ENCODE measurements around the gene STARD10.

STARD10 gene

DNA sequence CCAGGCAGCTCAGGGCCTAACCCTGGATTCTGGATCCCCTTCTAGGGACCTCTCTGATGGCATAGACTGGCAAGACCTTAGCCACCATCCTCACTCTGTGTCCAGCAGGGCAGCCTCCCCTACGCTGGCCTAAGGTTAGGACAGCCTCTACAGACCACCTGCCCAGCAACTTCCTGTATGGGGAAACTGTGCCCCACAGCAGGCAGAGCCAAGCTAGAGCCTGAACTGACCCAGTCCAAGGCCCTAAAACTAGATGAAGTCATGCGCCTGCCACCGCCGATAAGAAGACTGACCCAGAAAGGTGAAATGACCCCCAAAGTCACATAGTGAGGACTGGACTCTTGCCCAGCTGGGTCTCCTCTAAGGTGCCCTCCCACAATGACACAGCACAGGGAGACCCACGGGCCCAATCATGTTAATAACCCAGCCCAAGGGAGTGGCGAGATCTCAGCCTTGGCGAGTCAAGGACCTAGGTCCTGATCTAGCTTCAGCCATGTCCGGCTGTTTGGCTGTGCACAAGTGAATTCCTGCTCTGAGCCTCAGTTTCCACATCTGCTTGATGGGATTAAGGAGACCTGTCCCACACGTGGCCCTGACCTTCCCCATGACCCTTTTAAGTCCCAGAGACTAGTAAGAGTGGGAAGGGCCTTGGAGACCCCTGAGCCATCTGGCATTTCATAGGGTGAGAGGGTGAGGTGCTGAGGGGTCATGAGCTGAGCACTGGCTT, 17.6 kb downstream of the STARD10 start:
- peaks cover 23% of the 10 kb centered on the region for H3K4me1 ChIP-seq (ENCODE audit: control insufficient read depth, insufficient read depth, low read length)
- H3K36me3 ChIP-seq (ENCODE audit: control insufficient read depth, insufficient read depth, low read length, severe bottlenecking): no peaks in the 10 kb centered on the region
- H3K27me3 ChIP-seq (replicated peaks; ENCODE audit: control insufficient read depth, insufficient read depth, low read length): peaks cover 7% of the 10 kb centered on the region
- H3K4me3 ChIP-seq (ENCODE audit: low read length): no peak overlapping the region
- H3K9ac ChIP-seq (ENCODE audit: low read length): no peak overlapping the region
- H3K9me3 ChIP-seq (ENCODE audit: control insufficient read depth, low read length): no peaks in the 10 kb centered on the region
- DNase-seq (ENCODE audit: low read depth): no peak

DNA sequence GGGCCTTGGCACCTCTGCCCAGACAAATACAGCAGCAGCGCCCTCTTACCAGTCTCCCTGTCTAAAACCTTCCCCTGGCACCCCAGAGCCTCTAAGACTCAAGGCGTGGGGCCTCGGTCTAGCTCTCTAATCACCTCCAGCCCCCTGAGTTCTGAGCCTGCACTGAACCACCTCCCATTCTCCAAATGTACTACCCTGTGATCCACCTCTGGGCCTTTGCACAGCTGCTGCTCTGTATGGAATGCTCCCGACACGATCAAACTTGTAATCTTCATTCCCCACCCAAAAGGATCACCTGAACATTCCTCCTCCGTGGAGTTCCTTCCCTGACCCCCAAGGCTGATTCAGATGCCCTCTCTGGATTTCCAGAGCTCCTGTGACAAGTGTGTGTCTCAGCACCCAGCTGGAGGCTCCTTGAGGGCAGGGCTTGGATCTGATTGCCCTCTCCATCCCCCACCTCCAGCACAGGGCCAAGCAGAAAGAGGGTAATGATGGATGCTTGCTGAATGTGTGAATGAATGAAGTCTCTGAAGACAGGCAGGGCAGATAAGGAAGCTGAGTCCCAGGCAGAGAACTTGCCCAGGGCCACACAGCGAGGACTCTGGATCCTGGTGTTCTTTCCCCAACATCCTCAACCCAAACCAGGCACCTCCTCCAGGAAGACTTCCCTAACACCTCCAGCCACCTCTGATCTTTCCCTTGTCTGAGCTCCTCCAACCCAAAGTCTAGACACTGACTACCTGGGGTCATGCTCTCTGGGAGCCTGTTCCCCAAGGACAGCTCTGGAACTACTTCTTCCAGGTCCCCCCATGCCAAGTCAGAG, 18.3 kb downstream of the STARD10 start:
- peaks cover 27% of the 10 kb centered on the region for H3K4me1 ChIP-seq (ENCODE audit: control insufficient read depth, insufficient read depth, low read length)
- H3K9ac ChIP-seq (ENCODE audit: low read length): no peak overlapping the region
- DNase-seq (ENCODE audit: low read depth): no peak
- no peak overlapping the region for H3K4me3 ChIP-seq (ENCODE audit: low read length)
- H3K9me3 ChIP-seq (ENCODE audit: control insufficient read depth, low read length): no peaks in the 10 kb centered on the region
- H3K27me3 ChIP-seq (replicated peaks; ENCODE audit: control insufficient read depth, insufficient read depth, low read length): peaks cover 1% of the 10 kb centered on the region
- no peaks in the 10 kb centered on the region for H3K36me3 ChIP-seq (ENCODE audit: control insufficient read depth, insufficient read depth, low read length, severe bottlenecking)

DNA sequence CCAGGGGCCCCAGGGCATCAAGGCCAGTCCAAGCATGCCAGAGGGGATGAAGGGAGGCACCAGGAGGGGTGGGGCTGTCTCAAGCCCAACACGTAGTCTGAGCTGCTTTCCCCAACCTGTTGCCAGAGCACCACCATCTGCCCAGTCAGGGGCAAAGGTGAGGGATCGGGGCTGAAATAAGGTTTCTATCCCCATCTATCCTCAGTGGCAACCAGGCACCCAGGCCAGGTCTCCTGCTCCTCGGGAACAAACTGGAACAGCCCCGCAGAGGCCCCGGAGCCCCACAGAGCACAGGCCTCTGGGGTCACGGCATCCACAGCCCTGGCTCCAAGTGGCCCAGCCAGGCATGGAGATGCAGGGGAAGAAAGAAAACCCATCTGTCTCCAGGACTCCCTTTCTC, 19.3 kb downstream of the STARD10 start:
- H3K4me3 ChIP-seq (ENCODE audit: low read length): no peak overlapping the region
- no peak for DNase-seq (ENCODE audit: low read depth)
- no peaks in the 10 kb centered on the region for H3K9me3 ChIP-seq (ENCODE audit: control insufficient read depth, low read length)
- H3K4me1 ChIP-seq (ENCODE audit: control insufficient read depth, insufficient read depth, low read length): peaks cover 27% of the 10 kb centered on the region
- H3K27me3 ChIP-seq (replicated peaks; ENCODE audit: control insufficient read depth, insufficient read depth, low read length): no peaks in the 10 kb centered on the region
- no peak overlapping the region for H3K9ac ChIP-seq (ENCODE audit: low read length)
- no peaks in the 10 kb centered on the region for H3K36me3 ChIP-seq (ENCODE audit: control insufficient read depth, insufficient read depth, low read length, severe bottlenecking)

DNA sequence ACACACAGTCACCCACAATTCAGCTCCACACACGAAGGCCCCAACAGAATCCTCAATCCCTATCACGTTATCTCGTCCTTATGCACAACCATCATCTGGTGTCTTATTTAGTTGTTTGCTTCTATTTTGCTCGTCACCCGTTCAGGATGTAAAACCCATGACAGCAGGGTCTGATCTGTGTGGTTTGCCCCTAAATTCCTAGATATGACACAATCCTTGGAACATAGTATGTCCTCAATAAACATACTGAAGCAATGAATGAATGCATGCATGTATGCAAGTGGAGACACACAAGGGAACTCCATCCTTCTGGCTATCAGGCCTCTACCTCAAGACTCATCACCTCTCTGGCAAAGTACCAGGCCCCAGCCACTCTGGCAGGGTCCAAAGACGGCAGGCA, 20.2 kb downstream of the STARD10 start:
- Histone ChIP-seq H3K27me3 (replicated peaks; ENCODE audit: control insufficient read depth, insufficient read depth, low read length) (no peaks in the 10 kb centered on the region), H3K9me3 (ENCODE audit: control insufficient read depth, low read length) (no peaks in the 10 kb centered on the region), H3K4me3 (ENCODE audit: low read length) (no peak overlapping the region), H3K4me1 (ENCODE audit: control insufficient read depth, insufficient read depth, low read length) (peaks cover 27% of the 10 kb centered on the region), H3K36me3 (ENCODE audit: control insufficient read depth, insufficient read depth, low read length, severe bottlenecking) (no peaks in the 10 kb centered on the region), H3K9ac (ENCODE audit: low read length) (peak overlapping the region; percentile 14)
- DNase-seq (ENCODE audit: low read depth): no peak

DNA sequence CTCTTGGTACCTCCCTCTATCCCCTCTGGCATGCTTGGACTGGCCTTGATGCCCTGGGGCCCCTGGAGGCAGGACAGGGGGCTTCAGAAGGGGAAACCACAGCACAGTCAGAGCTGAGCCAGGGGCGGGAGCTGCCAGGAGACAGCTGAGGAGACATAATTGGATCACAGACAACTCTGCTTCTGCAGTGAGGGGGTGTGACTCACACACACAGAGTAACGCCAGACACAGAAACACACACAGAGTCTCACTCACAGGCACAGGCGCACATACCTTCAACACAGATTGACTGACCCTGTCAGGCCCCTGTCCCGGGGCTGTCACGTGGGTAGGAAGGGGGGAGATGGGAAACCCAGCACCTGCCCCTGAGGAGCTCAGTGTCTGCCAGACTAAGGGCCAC, 20.6 kb downstream of the STARD10 start:
- peak; percentile 87 for DNase-seq (ENCODE audit: low read depth)
- Histone ChIP-seq H3K9me3 (ENCODE audit: control insufficient read depth, low read length) (no peaks in the 10 kb centered on the region), H3K36me3 (ENCODE audit: control insufficient read depth, insufficient read depth, low read length, severe bottlenecking) (no peaks in the 10 kb centered on the region), H3K9ac (ENCODE audit: low read length) (peak overlapping the region; percentile 14), H3K4me3 (ENCODE audit: low read length) (no peak overlapping the region), H3K4me1 (ENCODE audit: control insufficient read depth, insufficient read depth, low read length) (peaks cover 27% of the 10 kb centered on the region), H3K27me3 (replicated peaks; ENCODE audit: control insufficient read depth, insufficient read depth, low read length) (no peaks in the 10 kb centered on the region)

DNA sequence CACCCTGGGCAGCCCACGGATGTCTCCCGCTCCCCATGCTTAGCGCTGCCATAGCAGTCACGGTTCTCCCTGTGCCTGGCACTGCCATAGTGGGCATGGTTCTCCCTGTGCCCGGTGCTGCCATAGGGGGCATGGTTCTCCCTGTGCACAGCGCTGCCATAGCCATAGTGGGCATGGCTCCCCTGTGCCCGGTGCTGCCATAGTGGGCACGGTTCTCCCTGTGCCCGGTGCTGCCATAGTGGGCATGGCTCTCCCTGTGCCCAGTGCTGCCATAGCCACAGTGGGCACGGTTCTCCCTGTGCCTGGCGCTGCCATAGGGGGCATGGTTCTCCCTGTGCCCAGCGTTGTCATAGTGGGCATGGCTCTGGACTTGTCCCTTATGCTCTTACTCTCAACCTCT, 21.8 kb downstream of the STARD10 start:
- H3K4me3 ChIP-seq (ENCODE audit: low read length): no peak overlapping the region
- H3K9me3 ChIP-seq (ENCODE audit: control insufficient read depth, low read length): no peaks in the 10 kb centered on the region
- no peak for DNase-seq (ENCODE audit: low read depth)
- H3K4me1 ChIP-seq (ENCODE audit: control insufficient read depth, insufficient read depth, low read length): peaks cover 27% of the 10 kb centered on the region
- no peaks in the 10 kb centered on the region for H3K36me3 ChIP-seq (ENCODE audit: control insufficient read depth, insufficient read depth, low read length, severe bottlenecking)
- H3K9ac ChIP-seq (ENCODE audit: low read length): no peak overlapping the region
- H3K27me3 ChIP-seq (replicated peaks; ENCODE audit: control insufficient read depth, insufficient read depth, low read length): peaks cover 3% of the 10 kb centered on the region

DNA sequence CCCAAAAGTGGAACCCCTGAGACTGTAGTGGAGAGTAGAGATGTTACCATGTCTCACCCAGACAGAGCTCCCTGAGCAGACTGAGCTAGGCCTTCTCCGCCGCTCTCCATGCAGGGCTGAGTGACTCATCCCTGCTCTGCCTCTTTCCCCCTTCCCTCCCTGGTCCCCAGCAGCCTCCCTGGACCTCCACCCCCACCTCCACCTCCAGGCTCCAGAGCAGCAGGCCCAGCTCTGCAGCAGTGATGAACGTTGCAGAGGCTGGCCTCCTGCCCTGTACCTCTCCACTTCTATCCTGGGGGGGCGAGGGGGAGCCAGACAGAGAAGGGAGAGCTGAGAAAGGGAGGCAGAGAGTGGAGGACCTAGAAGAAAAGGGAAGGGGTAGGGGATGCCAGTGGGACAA, 22.3 kb downstream of the STARD10 start:
- DNase-seq (ENCODE audit: low read depth): peak; percentile 74
- H3K27me3 ChIP-seq (replicated peaks; ENCODE audit: control insufficient read depth, insufficient read depth, low read length): peaks cover 4% of the 10 kb centered on the region
- H3K36me3 ChIP-seq (ENCODE audit: control insufficient read depth, insufficient read depth, low read length, severe bottlenecking): no peaks in the 10 kb centered on the region
- H3K9me3 ChIP-seq (ENCODE audit: control insufficient read depth, low read length): no peaks in the 10 kb centered on the region
- H3K4me1 ChIP-seq (ENCODE audit: control insufficient read depth, insufficient read depth, low read length): peaks cover 27% of the 10 kb centered on the region
- H3K4me3 ChIP-seq (ENCODE audit: low read length): no peak overlapping the region
- H3K9ac ChIP-seq (ENCODE audit: low read length): no peak overlapping the region

DNA sequence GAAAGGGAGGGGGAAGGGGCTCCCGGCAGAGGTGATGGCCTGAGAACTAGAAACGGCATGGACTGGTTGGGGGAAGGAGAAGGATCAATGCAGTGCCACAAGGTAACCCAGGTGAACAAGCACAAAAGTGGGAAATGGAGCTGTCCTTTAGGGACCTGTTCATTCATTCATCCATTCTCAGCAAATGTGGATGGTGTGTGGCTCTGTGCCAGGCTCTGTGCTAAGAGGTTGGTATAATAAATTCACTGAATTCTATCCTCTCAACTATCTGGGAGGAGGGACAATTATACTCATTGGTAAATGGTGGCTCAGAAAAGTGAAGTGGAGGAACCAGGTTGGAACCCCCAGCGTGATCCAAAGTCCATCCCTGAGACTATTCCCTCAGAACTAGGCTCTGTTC, 23.0 kb downstream of the STARD10 start:
- Histone ChIP-seq H3K9me3 (ENCODE audit: control insufficient read depth, low read length) (no peaks in the 10 kb centered on the region), H3K4me3 (ENCODE audit: low read length) (no peak overlapping the region), H3K4me1 (ENCODE audit: control insufficient read depth, insufficient read depth, low read length) (peaks cover 27% of the 10 kb centered on the region), H3K9ac (ENCODE audit: low read length) (no peak overlapping the region), H3K36me3 (ENCODE audit: control insufficient read depth, insufficient read depth, low read length, severe bottlenecking) (no peaks in the 10 kb centered on the region), H3K27me3 (replicated peaks; ENCODE audit: control insufficient read depth, insufficient read depth, low read length) (peaks cover 4% of the 10 kb centered on the region)
- DNase-seq (ENCODE audit: low read depth): no peak

DNA sequence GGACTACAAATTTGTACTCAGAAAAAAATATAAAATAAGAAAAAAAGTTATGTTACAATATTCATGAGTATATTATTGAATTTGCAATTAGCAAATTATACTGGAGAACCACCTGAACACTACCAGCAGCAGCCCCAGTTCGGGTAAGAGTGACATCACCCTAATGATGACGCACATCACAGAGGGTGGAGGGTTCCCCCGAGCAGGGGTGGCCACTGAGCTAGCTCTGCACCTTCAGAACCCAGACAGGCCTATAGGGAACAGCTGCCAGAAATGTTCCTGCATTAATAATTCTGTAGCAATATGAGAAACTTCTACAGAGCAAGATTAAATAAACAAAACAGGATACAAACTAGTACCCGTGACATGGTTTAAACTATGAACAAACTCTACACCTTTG, 24.2 kb downstream of the STARD10 start:
- H3K4me3 ChIP-seq (ENCODE audit: low read length): no peak overlapping the region
- no peak overlapping the region for H3K9ac ChIP-seq (ENCODE audit: low read length)
- H3K9me3 ChIP-seq (ENCODE audit: control insufficient read depth, low read length): no peaks in the 10 kb centered on the region
- peaks cover 4% of the 10 kb centered on the region for H3K27me3 ChIP-seq (replicated peaks; ENCODE audit: control insufficient read depth, insufficient read depth, low read length)
- DNase-seq (ENCODE audit: low read depth): no peak
- H3K36me3 ChIP-seq (ENCODE audit: control insufficient read depth, insufficient read depth, low read length, severe bottlenecking): no peaks in the 10 kb centered on the region
- peaks cover 27% of the 10 kb centered on the region for H3K4me1 ChIP-seq (ENCODE audit: control insufficient read depth, insufficient read depth, low read length)

DNA sequence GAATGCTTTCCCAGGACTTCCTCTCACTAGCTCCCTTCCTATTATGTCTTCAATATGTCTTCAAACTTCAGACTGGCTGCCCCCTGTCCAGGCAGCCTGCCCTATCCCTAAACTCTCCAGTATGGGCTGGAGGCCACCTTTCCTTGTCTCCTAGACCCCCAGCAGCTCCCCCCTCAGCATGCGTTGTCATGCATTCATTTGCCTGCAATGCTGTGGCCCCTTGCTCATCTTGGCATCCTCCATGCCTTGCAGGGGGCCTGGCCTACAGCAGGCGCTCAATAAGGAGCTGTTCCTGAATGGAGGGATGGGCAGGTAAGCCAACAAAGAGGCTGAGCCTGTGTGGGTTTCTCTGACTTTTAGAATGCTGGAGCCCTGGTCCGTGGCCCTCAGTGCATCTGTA, 25.3 kb downstream of the STARD10 start:
- Histone ChIP-seq H3K27me3 (replicated peaks; ENCODE audit: control insufficient read depth, insufficient read depth, low read length) (peaks cover 4% of the 10 kb centered on the region), H3K4me1 (ENCODE audit: control insufficient read depth, insufficient read depth, low read length) (peaks cover 22% of the 10 kb centered on the region), H3K36me3 (ENCODE audit: control insufficient read depth, insufficient read depth, low read length, severe bottlenecking) (no peaks in the 10 kb centered on the region), H3K9ac (ENCODE audit: low read length) (no peak overlapping the region), H3K4me3 (ENCODE audit: low read length) (no peak overlapping the region), H3K9me3 (ENCODE audit: control insufficient read depth, low read length) (no peaks in the 10 kb centered on the region)
- no peak for DNase-seq (ENCODE audit: low read depth)

DNA sequence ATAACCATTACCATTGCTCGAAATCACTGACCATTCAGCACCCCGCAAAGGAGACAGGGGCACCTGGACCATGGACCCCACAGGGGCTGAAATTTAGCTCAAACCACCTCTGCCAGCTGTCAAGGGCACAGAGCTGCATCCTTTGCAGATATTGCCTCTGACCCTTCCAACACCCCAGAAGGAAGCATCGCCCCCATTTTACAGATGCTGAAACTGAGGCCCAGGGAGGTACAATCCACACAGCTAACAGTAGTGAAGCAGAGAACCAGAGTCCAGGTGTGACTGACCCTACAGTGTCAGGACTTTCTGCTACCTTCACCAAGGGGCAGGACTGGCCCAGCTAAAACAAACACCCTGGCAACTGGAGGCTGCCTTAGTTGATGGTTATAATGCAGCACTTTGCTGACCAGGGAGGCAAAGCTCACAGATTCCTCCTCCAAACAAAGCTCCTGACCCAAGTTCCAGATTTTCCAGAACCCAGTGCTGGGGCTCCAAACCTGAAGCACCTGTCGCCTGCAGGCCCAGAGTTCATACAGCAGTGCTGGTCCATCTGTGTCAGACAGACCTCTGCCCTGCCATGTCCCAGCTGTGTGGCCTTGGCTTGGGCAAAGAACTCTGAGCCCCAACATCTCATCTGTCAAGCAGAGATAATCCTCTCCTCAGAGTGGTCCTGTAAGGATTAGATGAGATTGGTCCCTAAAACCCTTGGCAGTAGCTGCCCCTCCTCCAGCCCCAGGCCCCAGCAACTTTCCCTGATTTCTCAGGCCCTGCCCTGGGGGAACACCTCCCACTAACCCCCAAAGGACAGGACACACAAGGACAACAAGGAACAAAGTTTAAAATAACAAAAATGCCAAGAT, 26.4 kb downstream of the STARD10 start:
- H3K27me3 ChIP-seq (replicated peaks; ENCODE audit: control insufficient read depth, insufficient read depth, low read length): peaks cover 4% of the 10 kb centered on the region
- no peaks in the 10 kb centered on the region for H3K9me3 ChIP-seq (ENCODE audit: control insufficient read depth, low read length)
- DNase-seq (ENCODE audit: low read depth): no peak
- H3K4me1 ChIP-seq (ENCODE audit: control insufficient read depth, insufficient read depth, low read length): peaks cover 13% of the 10 kb centered on the region
- no peak overlapping the region for H3K4me3 ChIP-seq (ENCODE audit: low read length)
- H3K9ac ChIP-seq (ENCODE audit: low read length): no peak overlapping the region
- no peaks in the 10 kb centered on the region for H3K36me3 ChIP-seq (ENCODE audit: control insufficient read depth, insufficient read depth, low read length, severe bottlenecking)
